ENCODE data around the gene CPED1.
A peak's percentile ranks its signal among the peaks of the same experiment; 100 is the strongest.
"Not testable (repeated sequence)": the region's sequence is repeated elsewhere in the genome, so short reads cannot be mapped to it uniquely, and the experiment has no call there.

Gene CPED1

DNA sequence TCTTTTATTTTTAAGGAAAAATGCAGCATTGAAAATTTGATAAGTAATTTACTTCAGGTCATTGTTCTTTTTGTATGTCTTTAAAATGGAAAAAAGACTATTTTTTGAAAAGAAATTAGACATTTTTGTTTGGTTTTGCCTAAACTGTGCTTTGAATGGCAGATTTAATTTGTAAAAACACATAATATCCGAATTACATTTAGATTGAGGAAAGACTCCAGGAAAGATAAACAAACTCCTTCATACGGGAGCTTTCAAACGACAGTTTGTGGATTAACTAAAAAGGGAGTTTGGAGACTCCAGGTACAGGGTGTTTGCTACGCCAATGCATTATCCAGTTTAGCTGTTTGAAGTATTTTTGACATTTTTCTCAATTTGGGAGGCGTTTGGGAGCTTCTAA is 36.1 kb downstream of the CPED1 start:
- Histone ChIP-seq H3K4me1 (ENCODE audit: control insufficient read depth, insufficient read depth, low read length) (peaks cover 33% of the 10 kb centered on the region), H3K36me3 (ENCODE audit: insufficient read depth, low read length) (no peaks in the 10 kb centered on the region), H3K27me3 (ENCODE audit: control insufficient read depth, insufficient read depth, low read length) (no peaks in the 10 kb centered on the region), H3K4me3 (ENCODE audit: low read length) (no peak overlapping the region), H3K9me3 (replicated peaks; ENCODE audit: low read length) (no peaks in the 10 kb centered on the region), H3K4me2 (ENCODE audit: low read length) (no peak overlapping the region), H3K9ac (ENCODE audit: low read depth, low read length) (no peak overlapping the region)

- Histone ChIP-seq H3K4me3 (ENCODE audit: low read length) (no peak overlapping the region), H3K4me1 (ENCODE audit: control insufficient read depth, insufficient read depth, low read length) (peaks cover 22% of the 10 kb centered on the region), H3K9me3 (replicated peaks; ENCODE audit: low read length) (no peaks in the 10 kb centered on the region), H3K9ac (ENCODE audit: low read depth, low read length) (no peak overlapping the region), H3K27me3 (ENCODE audit: control insufficient read depth, insufficient read depth, low read length) (no peaks in the 10 kb centered on the region), H3K36me3 (ENCODE audit: insufficient read depth, low read length) (no peaks in the 10 kb centered on the region), H3K4me2 (ENCODE audit: low read length) (no peak overlapping the region)
These were observed 37.6 kb downstream of the CPED1 start for GRCh38 chr7:121026159-121026558.

DNA sequence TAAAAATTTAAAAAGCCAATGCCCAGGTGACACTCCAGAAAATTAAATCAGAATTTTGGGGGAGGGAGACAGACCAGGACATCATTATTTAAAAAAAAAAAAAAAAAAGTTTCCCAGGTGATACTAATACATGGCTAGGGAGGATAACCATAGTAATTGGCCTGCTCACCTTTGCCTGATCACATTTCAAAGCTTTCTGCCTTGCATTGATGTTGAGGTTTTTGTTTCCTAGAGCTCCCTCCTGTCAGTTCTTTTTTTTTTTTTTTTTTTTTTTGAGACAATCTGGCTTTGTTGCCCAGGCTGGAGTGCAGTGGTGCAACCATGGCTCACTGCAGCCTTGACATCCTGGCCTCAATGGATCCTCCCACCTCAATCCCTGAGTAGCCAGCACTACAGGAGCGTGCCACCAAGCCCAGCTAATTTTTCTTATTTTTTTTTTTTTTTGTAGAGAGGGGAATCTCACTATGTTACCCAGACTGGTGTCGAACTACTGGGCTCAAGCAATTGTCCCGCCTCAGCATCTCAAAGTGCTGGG is 38.1 kb downstream of the CPED1 start:
- Histone ChIP-seq H3K4me3 (ENCODE audit: low read length) (no peak overlapping the region), H3K9me3 (replicated peaks; ENCODE audit: low read length) (no peaks in the 10 kb centered on the region)

GRCh38 chr7:121027761-121028669 is 39.5 kb downstream of the CPED1 start:
- Histone ChIP-seq H3K4me3 (ENCODE audit: low read length) (no peak overlapping the region), H3K4me2 (ENCODE audit: low read length) (no peak overlapping the region), H3K27me3 (ENCODE audit: control insufficient read depth, insufficient read depth, low read length) (no peaks in the 10 kb centered on the region), H3K36me3 (ENCODE audit: insufficient read depth, low read length) (no peaks in the 10 kb centered on the region), H3K4me1 (ENCODE audit: control insufficient read depth, insufficient read depth, low read length) (peaks cover 20% of the 10 kb centered on the region), H3K9me3 (replicated peaks; ENCODE audit: low read length) (no peaks in the 10 kb centered on the region), H3K9ac (ENCODE audit: low read depth, low read length) (no peak overlapping the region)

More for the DNA sequence above, 38.1 kb downstream of the CPED1 start:
- Histone ChIP-seq H3K4me2 (ENCODE audit: low read length) (no peak overlapping the region), H3K36me3 (ENCODE audit: insufficient read depth, low read length) (no peaks in the 10 kb centered on the region), H3K4me1 (ENCODE audit: control insufficient read depth, insufficient read depth, low read length) (peaks cover 17% of the 10 kb centered on the region), H3K9ac (ENCODE audit: low read depth, low read length) (no peak overlapping the region), H3K27me3 (ENCODE audit: control insufficient read depth, insufficient read depth, low read length) (no peaks in the 10 kb centered on the region)

DNA sequence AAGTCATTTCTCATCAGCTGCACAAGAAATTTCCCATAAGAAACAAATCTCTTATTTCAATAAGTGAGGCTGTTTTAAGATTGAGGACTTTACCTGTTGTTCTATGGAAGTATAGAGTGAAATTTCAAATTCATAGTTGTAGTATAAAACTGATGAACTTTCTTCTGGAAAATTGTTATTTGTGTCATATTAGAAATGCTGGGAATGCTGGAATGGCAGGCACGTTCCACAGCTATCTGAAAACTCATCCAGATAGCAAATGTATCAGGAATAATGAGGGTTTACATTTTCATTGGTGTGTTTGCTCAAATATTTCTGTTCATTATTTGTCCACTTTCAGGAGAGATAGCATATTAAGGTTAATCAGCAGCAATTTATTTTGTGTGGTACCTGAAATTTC is 40.8 kb downstream of the CPED1 start:
- no peaks in the 10 kb centered on the region for H3K27me3 ChIP-seq (ENCODE audit: control insufficient read depth, insufficient read depth, low read length)
- H3K4me3 ChIP-seq (ENCODE audit: low read length), result no peak overlapping the region

DNA sequence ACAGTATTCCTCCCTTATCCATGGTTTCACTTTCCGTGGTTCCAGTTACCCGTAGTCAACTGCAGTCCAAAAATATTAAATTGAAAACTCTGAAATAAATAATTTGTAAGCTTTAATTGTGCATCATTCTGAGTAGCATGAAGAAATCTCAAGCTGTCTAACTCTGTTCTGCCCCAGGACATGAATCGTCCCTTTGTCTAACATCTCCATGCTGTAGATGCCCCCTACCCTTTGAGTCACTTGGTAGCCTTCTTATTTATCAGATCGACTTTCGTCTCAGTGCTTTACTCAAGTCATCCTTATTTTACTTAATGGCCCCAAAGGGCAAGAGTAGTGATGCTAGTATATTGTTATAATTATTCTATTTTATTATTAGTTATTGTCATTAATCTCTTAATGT is 41.8 kb downstream of the CPED1 start:
- peaks cover 10% of the 10 kb centered on the region for H3K4me1 ChIP-seq (ENCODE audit: control insufficient read depth, insufficient read depth, low read length)
- H3K27me3 ChIP-seq (ENCODE audit: control insufficient read depth, insufficient read depth, low read length), result no peaks in the 10 kb centered on the region
- H3K9me3 ChIP-seq (replicated peaks; ENCODE audit: low read length), result no peaks in the 10 kb centered on the region
- no peak overlapping the region for H3K9ac ChIP-seq (ENCODE audit: low read depth, low read length)
- H3K4me2 ChIP-seq (ENCODE audit: low read length), result no peak overlapping the region
- no peaks in the 10 kb centered on the region for H3K36me3 ChIP-seq (ENCODE audit: insufficient read depth, low read length)
- H3K4me3 ChIP-seq (ENCODE audit: low read length), result no peak overlapping the region

More for the DNA sequence above, 40.8 kb downstream of the CPED1 start:
- no peaks in the 10 kb centered on the region for H3K36me3 ChIP-seq (ENCODE audit: insufficient read depth, low read length)
- H3K9ac ChIP-seq (ENCODE audit: low read depth, low read length), result no peak overlapping the region
- H3K4me1 ChIP-seq (ENCODE audit: control insufficient read depth, insufficient read depth, low read length), result peaks cover 12% of the 10 kb centered on the region
- H3K9me3 ChIP-seq (replicated peaks; ENCODE audit: low read length), result no peaks in the 10 kb centered on the region
- no peak overlapping the region for H3K4me2 ChIP-seq (ENCODE audit: low read length)

DNA sequence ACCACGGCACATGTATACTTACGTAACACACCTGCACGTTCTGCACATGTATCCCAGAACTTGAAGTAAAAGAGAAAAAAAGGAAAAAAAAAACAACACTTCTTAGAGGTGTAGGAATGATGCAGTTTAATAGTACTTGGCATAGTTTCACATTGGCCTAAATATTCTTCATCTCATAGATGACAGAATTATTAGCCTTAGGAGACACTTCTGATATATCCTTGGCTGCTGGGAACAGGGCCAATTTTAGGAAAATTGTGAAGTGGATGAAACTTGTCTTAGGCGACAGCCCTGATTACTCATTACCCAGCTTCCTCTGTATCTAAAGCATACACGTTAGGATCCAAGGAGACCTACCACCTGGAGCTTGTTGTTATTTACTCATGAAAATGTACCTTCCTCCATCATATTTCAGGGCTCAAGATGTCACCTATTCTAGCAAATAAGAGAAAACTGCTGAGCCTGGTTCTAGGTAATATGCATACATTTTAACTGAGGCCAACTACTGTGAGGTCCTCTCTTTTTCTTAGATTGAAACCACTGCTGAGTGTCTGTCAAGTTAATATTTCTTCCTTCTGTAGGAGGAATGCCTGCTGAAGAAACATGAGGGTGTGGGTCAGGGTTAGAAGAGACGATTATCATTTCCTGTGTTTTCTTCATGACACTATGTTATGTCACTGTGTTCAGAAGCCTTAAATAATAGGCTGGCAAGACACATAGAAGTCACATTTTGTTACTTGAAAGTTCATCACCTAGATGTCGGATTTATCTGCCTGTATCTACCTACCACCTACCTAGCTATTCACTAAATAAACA is 44.3 kb downstream of the CPED1 start:
- H3K9me3 ChIP-seq (replicated peaks; ENCODE audit: low read length), result no peaks in the 10 kb centered on the region
- H3K4me2 ChIP-seq (ENCODE audit: low read length), result peak overlapping the region; percentile 5
- no peaks in the 10 kb centered on the region for H3K27me3 ChIP-seq (ENCODE audit: control insufficient read depth, insufficient read depth, low read length)
- H3K4me1 ChIP-seq (ENCODE audit: control insufficient read depth, insufficient read depth, low read length), result peaks cover 10% of the 10 kb centered on the region
- no peaks in the 10 kb centered on the region for H3K36me3 ChIP-seq (ENCODE audit: insufficient read depth, low read length)
- no peak overlapping the region for H3K9ac ChIP-seq (ENCODE audit: low read depth, low read length)
- no peak overlapping the region for H3K4me3 ChIP-seq (ENCODE audit: low read length)

- Histone ChIP-seq H3K36me3 (ENCODE audit: insufficient read depth, low read length) (no peaks in the 10 kb centered on the region), H3K9ac (ENCODE audit: low read depth, low read length) (no peak overlapping the region), H3K9me3 (replicated peaks; ENCODE audit: low read length) (no peaks in the 10 kb centered on the region), H3K4me3 (ENCODE audit: low read length) (no peak overlapping the region), H3K4me2 (ENCODE audit: low read length) (no peak overlapping the region), H3K4me1 (ENCODE audit: control insufficient read depth, insufficient read depth, low read length) (peaks cover 10% of the 10 kb centered on the region), H3K27me3 (ENCODE audit: control insufficient read depth, insufficient read depth, low read length) (no peaks in the 10 kb centered on the region)
These were observed 46.4 kb downstream of the CPED1 start for GRCh38 chr7:121034929-121035328.

- not testable (repeated sequence) for H3K4me3 ChIP-seq (ENCODE audit: low read length); H3K4me2 ChIP-seq (ENCODE audit: low read length); H3K9me3 ChIP-seq (replicated peaks; ENCODE audit: low read length); H3K36me3 ChIP-seq (ENCODE audit: insufficient read depth, low read length); H3K9ac ChIP-seq (ENCODE audit: low read depth, low read length); H3K27me3 ChIP-seq (ENCODE audit: control insufficient read depth, insufficient read depth, low read length)
- peaks cover 15% of the 10 kb centered on the region for H3K4me1 ChIP-seq (ENCODE audit: control insufficient read depth, insufficient read depth, low read length)
These were observed 48.3 kb downstream of the CPED1 start for GRCh38 chr7:121036776-121037175.

- H3K36me3 ChIP-seq (ENCODE audit: insufficient read depth, low read length); H3K27me3 ChIP-seq (ENCODE audit: control insufficient read depth, insufficient read depth, low read length); H3K4me2 ChIP-seq (ENCODE audit: low read length); H3K4me3 ChIP-seq (ENCODE audit: low read length); H3K9me3 ChIP-seq (replicated peaks; ENCODE audit: low read length); H3K9ac ChIP-seq (ENCODE audit: low read depth, low read length): not testable (repeated sequence)
- peaks cover 17% of the 10 kb centered on the region for H3K4me1 ChIP-seq (ENCODE audit: control insufficient read depth, insufficient read depth, low read length)
These were observed 48.8 kb downstream of the CPED1 start for GRCh38 chr7:121037329-121037728.

DNA sequence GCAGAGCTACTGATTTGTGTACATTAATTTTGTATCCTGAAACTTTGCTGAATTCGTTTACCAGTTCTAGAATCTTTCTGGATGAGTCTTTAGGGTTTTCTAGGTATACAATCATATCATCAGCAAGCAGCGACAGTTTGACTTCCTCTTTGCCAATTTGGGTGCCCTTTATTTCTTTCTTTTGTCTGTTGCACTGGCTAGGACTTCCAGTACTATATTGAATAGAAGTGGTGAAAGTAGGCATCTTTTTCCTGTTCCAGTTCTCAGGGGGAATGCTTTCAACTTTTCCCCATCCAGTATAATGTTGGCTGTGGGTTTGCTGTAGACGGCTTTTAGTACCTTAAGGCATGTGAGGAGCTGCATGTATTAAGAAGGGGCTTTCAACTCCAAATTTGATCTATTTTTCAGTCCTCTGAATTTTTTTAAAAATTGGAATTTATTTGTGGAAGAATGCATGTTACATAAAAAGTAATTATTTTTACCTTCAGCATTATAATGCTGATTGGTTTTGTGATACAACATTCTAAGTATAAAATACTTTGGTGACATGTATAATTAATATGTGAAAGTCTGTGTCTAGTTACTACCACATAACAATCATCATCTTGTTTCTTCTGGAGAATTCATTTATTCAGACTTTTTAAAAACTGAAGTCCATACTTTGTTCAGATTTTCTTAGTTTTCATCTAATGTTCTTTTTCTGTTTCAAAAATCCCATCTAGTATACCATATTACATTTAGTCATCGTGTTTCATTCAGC is 49.6 kb downstream of the CPED1 start:
- no peak overlapping the region for H3K4me2 ChIP-seq (ENCODE audit: low read length)
- no peak overlapping the region for H3K9ac ChIP-seq (ENCODE audit: low read depth, low read length)
- peaks cover 11% of the 10 kb centered on the region for H3K4me1 ChIP-seq (ENCODE audit: control insufficient read depth, insufficient read depth, low read length)
- no peak overlapping the region for H3K4me3 ChIP-seq (ENCODE audit: low read length)
- H3K36me3 ChIP-seq (ENCODE audit: insufficient read depth, low read length), result no peaks in the 10 kb centered on the region
- H3K9me3 ChIP-seq (replicated peaks; ENCODE audit: low read length), result no peaks in the 10 kb centered on the region
- H3K27me3 ChIP-seq (ENCODE audit: control insufficient read depth, insufficient read depth, low read length), result no peaks in the 10 kb centered on the region

Data from skeletal muscle satellite cell (primary cell).